Retina (tissue), 1 donor: ENCODE data around the gene CNIH3.
"Not testable (repeated sequence)": the region's sequence is repeated elsewhere in the genome, so short reads cannot be mapped to it uniquely, and the experiment has no call there.

Experiments used
- DNase-seq: peaks from one replicate; pipeline ENCODE4 v3.0.0-alpha.2; 2016

CNIH3 gene

DNA sequence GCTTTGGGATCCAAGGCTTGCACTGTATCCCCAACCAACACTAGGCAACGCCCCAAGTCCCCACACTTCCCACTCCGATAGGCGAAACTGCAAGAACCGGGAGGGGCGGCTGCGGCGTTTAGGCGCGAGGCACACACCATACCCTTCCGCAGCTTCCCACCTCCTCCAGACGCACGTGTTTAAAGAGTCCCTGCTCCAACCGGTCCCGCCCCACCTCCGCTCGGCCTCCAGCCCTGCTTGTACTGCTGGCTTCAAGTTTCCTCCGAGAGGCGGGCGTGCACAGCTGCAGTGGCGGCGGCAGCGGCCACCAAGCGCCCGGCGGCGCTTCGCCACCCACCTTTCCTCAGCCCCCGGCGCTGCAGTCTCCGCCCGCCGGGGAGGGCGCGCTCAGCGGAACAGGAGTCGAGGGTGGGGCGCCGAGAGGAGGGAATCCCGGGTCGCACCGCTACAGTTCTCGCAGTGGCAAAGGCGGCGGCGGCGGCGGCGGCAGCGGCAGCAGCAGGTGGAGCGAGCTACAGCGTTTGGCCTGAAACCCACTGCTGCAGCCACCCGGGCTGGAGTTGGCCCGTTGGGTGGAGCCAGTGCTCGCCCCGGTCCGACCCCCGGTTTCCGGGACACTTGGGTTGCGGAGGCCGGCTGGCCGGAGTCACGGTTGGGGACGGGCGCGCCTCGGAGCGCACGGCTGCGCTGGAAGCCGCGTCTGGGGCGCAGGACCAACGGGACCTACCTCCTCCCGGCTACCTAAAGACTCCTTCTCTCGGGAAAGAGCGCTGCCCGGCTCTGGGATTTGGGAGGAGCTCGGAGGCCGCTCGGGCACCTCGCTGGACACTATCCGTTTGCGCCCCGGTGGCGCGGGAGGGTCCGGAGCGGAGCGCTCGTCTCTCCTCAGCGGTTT lies at the start of gene CNIH3:
Gene CNIH3 (plus strand): TSS at position 457 of the 895 bp plus-strand sequence. CDS start 858 bp downstream, outside the sequence.
- peak; percentile 83 for DNase-seq

DNA sequence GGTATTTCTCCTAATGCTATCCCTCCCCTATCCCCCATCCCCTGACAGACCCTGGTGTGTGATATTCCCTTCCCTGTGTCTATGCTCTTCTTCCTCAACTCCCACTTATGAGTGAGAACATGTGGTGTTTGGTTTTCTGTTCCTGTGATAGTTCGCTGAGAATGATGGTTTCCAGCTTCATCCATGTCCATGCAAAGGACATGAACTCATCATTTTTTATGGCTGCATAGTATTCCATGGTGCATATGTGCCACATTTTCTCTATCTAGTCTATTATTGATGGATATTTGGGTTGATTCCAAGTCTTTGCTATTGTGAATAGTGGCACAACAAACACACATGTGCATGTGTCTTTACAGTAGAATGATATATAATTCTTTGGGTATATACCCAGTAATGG lies 49.6 kb upstream of the CNIH3 start:
- not testable (repeated sequence) for DNase-seq

DNA sequence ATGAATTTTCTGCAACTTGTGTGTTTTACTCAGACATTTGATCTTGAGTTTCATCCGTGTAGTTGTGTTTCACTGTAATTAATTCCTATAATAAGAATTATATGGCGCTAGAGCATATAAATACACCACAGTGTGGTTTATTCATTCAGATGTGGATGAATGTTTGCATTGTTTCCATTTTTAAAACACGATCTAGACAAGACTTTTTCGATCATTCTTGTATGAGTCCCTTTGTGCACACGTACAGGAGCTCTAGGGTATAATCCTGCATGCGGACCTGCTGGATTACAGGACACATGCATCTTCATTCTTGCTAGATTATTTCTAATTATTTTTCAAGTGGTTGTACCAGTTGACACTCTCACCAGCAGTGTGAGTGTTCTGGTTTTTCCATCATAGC lies 46.8 kb upstream of the CNIH3 start:
- no peak for DNase-seq

DNA sequence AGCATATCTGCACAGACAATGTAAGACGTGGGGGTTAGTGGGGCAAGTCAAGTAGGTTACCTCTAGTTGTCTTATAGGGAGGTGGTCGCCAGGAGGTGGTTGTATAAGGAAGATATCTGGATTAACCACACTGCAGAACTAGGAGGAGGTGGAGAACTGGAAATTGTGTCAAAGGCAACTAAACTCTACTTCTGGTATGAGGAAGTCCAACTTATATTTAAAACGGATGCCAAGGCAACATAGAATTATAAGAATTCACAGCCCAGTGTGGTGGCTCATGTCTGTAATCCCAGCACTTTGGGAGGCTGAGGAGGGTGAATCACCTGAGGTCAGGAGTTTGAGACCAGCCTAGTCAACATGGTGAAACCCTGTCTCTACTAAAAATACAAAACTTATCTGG lies 44.1 kb upstream of the CNIH3 start:
- DNase-seq, result not testable (repeated sequence)

DNA sequence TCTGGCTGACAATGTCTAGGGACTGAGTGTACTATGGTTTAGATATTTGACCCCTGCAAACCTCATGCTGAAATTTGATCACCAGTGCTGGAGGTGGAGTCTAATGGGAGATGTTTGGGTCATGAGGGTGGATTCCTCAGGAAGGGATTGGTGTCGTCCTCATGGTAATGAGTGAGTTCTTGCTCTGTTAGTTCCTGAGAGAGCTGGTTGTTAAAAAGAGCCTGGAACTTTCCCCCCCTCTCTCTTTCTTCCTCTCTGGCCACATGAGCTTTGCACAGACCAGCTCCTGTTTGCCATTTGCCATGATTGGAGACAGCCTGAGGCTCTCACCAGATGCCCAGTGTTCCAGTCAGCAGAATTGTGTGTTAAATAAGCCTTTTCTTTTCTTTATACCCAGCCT lies 36.6 kb upstream of the CNIH3 start:
- no peak for DNase-seq

DNA sequence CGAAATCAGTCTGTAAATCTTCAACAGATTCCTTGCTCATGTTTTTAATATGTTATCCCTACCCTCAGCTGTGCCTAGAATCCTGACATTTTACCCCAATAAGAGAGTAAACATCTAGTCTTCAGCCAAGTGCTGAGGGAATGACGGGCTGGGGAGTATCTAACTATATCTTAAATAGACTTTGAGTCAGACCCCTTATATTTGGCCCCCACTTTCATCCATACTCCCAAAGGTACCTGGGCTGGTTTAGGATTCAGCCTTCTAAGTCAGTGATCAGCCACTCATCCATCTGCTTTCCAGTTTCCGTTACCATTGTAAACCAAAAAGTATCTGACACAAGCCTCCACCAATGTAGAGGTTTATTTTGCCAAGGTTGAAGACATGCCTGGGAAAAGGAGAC lies 36.1 kb upstream of the CNIH3 start:
- DNase-seq, result no peak

DNA sequence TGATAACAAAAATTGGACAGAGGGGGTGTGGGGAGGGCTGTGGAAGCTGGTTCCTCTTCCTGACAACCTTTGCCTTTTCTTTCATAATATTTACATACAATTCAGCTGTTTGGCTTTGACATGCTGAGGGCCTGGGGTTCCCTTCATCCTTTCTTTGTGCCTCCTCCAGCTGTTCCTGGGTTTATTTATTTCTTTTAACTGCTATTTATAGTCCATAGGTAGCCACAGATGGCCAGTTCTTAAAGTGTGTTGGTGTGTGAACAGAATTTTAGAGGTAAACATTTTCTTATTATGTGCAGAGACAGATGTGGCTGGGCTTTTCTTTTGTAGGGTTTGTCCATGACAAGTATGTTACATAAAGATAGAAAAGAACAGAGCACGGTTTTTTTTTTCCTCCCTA lies 34.1 kb upstream of the CNIH3 start:
- no peak for DNase-seq

DNA sequence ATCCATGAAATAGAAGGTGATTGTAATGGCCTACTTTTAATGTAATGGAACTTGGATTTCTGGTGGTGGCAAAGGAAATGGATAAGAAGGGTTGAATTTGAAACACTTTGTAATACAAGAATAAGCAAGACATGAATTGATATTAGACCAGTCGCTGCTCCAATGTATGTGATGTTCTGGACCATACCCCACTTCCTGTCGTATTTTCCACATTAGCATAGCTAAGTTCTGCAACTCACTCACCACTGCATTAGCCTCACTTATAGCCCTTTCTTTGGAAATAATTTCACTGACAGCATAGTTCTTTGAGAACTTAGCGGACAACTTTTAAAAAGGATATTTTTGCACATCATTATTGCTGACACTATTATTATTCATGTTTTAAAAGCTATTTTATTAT lies 32.3 kb upstream of the CNIH3 start:
- no peak for DNase-seq

DNA sequence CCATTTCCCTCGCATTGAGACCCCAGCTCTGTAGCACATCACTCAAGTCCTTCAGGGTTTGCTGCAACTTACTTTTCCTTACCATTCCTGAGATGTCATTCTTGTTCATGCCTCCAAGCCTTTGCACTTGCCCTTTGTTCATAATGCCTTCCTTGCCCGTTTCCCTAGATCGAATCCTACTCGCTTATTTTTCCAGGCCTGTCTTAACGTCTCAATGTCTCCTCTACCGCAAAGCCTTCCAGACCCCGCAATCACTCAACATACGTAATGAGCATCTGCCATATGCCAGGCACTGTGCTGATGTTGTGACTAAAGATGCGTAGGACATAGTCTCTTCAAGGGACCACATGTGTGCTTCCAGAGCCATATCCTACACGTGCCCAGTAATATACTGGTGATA lies 31.1 kb upstream of the CNIH3 start:
- no peak for DNase-seq

DNA sequence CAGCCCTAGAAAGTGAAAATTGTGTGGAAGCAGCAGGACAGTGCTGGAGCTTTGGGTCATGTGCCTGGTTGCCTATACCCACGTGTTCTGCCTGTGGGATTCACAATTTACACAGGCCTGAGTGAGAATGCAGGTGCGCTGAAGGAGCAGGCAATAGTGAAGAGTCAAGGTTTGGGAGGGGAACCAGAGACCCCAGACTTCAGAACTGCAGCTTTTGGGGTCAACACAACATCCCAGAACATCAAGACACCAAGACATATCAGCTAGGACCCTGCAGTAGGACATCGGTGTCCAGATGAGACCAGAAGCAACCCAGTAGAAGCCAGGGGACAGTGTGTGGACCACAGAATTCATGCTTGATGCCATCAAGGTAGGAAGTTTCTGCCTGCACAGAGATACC lies 29.1 kb upstream of the CNIH3 start:
- no peak for DNase-seq

DNA sequence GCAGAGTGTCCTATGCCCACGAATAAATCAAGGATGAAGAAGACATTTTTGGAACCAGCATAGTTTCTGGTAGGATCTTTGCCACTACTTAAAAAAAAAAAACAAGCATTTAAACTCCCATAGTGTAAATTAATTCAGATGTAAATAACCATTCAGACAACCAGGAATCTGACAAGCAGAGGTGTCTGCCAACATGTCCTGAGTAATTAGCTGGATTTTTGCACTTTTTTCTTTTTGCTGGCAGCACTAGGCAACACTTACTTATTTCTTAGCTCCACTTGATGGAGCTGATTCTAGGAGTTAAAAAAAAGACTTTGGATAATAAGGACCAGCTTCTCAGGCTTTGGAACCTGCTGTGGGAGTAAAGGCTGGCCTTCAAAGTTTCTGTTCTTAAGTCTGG lies 27.6 kb upstream of the CNIH3 start:
- no peak for DNase-seq

DNA sequence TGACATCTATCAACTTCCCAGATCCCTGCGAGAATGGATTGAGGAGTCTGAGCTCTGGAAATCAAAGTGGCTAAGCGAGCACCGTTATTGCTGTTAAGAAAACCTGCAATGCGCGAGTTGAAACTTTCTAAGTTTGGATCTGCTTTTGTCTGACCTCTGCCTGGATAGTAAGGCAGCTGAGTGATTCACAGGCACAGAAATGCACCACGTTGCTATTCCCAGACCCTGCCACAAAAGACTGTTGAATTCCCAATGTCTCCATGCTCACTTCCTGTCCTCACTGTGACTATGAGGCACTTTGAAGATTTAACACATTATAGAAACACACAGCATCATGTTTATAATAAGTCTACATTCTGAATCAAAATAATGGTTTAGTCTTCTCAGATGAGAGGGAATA lies 27.1 kb upstream of the CNIH3 start:
- no peak for DNase-seq

DNA sequence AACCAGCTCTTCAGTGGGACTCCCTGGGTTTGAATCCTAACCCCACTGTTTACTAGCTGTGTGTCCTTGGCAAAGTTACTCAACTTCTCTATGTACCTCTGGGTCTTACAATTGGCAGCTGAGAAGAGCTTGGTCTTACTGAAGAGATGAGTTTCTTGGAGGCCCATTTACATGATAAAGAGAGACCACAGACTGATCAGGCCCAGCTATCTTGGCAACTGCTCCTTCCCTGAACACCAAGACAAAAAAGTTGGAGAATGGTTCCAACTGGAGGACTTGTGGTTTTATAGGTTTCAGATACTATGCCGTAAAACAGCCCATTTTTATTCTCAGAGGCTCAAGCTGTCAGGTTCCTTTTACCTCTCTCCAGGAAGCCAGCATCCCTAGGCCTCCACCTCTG lies 24.8 kb upstream of the CNIH3 start:
- DNase-seq, result no peak

DNA sequence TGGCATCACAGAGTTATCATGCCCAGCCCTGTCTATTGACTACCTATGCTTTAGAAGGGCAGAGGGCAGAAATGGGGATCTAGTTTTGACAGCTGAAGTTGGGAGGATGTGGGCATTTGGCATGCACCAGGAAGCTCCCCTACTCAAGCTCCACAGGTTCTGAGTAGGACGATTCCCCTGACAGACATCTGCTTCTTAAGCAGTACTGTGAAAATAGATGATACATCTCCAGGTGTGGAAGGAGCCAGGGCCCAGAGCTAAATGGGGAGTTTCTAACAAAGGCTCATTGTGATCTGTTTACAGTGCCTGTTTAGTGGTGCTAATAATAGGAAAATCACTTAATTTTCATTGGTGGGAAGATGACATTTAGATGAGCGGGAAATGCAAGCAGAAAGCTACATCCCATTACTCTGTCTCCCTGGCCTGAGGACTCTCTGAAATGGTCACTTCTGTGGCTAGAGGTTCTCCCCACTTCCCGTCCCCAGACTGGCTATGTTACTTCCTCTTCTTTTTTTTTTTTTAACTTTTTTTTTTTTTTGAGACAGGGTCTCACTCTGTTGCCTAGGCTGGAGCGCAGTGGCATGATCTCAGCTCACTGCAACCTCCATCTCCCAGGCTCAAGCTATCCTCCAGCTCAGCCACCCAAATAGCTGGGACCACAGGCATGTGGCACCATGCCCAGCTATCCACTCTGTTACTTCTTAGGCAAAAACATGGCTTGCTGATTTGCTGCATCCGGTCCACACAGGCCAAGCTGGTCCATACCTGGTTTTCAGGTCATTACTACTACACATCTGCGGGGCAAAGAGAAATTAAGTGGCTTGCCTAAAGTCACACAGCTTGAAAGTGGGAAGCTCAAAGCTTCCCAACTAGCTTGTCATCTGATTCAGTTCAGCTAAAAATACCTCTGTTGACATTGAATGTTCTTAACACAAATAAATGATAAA lies 23.2 kb upstream of the CNIH3 start:
- DNase-seq, result no peak

DNA sequence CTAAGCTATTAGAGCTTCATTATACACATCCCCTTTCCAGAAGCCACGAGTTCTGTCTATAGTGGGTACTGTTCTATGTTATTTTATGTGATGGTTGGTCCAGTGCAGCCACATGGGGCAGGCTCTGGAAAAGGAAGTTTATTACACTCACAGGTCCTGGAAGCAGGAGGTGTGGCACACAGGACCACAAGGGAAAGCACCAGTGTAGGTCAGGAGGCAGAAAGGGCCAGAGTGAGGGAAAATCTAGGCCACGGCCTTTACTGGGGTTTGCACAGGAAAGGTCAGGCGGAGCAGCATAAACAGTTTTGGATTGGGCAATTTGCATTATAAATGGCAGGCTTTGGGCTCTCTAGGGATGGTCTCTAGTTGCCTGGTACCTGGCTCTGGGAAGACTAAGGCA lies 21.8 kb upstream of the CNIH3 start:
- no peak for DNase-seq

DNA sequence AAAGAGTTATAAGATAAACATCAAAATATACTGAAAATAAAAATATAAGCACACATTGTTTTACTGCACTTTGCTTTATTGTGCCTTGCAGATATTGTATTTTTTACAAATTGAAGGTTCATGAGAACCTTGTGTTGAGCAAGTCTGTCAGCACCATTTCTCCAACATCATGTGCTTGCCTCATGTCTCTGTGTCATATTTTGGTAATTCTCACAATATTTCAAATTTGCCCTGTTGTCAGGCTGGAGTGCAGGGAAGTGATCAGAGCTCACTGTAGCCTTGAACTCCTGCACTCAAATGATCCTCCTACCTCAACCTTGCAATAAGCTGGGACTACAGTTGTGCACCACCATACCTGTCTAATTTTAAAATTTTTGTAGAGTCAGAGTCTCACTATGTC lies 21.3 kb upstream of the CNIH3 start:
- DNase-seq, result no peak

DNA sequence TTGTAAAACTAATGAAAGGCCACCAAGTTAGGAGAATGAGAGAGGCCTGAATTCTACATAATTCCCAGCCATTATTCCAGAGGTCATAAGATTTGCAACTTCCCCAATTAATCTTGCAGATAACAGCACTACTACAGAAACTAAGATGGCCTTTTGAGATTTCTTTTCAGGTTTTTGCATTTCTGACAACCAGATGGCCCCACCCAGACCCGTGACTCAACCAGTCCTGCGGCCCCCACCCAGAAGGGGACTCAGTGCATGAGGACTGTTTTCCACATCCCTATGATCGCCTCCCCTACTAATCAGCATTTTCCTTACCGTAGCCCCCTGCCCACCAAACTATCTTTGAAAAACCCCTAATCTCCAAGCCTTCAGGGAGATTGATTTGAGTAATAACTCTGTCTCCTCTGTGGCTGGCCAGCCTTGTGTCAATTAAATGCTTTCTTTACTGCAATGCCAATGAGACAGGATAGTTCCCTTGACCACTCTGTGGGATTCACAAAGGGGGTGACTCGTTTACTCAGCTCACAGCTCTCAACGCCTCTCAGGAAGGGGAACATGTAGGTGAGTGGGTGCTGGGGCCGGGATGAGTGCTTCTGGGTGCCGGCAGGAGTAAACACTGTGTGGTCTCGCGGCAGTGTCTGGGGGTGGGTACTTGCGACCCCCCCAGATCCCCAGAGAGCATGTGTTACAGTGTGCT lies 10.5 kb upstream of the CNIH3 start:
- no peak for DNase-seq

DNA sequence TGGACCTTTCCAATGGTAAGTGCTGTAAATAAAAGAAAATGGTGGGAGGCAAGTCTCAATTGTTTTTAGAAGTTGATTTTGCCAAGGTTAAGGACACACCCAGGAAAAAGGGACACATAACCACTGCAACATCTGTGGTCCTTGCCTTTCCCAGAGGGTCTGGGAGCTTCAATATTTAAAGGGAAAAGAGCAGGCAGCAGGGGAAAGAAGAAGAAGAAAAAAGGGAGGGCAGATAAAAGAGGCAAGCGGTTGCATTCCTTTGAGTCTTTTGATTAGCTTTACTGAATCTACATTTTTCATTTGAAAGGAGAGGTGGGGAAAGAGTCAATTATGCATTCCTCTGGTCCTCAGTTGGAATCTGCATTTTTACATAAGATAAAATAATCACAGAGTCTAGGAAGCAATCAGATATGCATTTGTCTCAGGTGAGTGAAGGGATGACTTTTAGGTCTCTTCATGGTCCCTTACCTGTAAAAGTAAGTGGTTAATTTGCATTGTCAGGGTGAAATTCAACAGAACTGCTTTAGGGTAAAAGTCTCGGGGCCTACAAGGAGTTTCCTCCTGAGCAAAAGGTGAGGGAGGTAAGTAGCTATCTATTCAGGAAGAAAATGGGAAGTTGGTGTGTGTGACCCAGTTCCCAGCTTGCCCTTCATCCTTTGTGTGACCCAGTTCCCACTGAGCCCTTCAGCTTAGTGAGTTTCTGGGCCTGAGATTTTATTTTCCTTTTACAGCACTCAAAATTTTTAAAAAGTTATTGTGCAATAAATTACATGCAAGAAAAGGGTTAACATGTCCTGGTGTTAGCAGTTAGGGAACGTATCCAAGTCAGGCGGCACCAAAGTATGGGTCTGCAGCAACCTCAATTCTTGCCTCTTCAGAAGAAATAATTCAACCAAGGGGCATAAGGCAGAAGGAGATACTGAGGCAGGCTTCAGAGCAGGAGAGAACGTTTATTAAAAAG lies 8.6 kb upstream of the CNIH3 start:
- DNase-seq, result no peak

DNA sequence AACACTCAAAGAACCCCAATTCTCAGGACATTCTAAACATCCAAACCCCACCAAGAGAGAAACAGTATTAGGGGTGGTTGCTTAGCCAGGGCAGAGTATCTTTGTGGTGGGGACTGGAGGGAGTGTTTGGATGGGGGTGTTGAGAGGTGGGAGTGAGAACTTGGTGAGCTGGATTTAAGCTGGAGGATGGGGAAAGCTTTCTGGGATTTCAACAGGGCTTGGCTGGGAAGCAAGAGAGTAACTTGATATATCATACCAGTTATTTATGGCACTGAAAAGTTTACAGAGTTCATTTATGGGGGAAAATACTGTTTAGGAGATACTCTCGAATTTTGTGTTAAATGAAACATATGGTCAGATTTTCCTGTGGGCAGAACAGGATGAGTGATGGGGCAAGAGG lies 6.8 kb upstream of the CNIH3 start:
- DNase-seq, result no peak

DNA sequence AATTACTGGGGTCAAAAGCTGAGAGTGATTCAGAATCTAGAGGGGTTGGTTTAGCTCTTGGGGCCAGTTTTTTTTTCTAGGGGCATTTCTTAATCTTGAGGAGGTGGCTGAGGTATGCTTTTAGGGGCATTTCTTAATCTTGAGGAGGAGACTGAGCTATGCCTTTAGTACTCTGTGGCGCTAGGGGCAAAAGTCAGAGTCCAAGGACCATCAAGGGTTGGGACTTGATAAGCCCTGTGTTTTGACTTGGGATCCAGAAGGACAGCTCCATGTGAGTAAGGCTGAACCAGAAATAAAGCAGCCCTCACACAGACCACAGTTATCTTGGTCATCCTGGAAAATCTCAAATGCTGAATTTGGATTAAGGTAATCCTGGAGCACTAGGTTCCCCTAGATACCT lies 3.9 kb upstream of the CNIH3 start:
- no peak for DNase-seq

DNA sequence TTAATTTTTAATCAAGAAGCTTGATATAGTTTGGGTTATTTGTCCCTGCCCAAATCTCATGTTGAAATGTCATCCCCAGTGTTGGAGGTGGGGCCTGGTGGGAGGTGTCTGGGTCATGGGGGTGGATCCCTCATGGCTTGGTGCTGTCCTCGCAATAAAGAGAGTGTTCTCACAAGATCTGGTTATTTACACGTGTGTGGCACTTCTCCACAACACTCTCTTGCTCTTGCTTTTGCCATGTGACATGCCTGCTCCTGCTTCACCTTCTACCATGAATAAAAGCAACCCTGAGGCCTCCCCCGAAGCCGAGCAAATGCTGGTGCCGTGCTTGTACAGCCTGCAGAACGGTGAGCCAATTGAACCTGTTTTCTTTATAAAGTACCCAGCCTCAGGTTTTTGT lies 2.6 kb upstream of the CNIH3 start:
- DNase-seq, result no peak
